C4-2B (cell line): ENCODE data around the gene USP17L18.
"Not testable (repeated sequence)": the region's sequence is repeated elsewhere in the genome, so short reads cannot be mapped to it uniquely, and the experiment has no call there.

Experiments used
- ZFX ChIP-seq: fragments of 450-650 bp; IDR thresholded peaks from 2 replicates; pipeline ENCODE4 v1.6.1; 2017
- TF ChIP-seq, protein P1 (sequence below): fragments of 450-650 bp; conservative IDR thresholded peaks from 2 replicates; pipeline ENCODE4 v1.5.1; 2017; ENCODE audit warnings: mild to moderate bottlenecking

DNA sequence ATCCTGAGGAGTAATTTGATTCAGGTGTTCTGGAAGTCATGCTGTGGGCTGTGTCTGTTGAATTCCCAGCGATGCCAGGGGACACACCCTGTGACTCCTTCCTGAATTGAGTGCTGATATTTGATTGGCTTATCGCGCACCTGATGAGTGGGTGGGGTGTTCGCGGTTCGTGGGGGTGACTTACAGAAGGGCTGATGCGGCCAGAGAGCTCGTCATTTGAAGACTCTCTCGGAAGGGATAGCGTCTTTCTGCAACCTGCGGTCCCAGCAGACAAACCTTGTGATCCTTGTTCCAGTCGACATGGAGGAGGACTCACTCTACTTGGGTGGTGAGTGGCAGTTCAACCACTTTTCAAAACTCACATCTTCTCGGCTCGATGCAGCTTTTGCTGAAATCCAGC, 23.8 kb upstream of the USP17L18 start, which contains the start of gene USP17L13:
- TF ChIP-seq, protein P1, sequence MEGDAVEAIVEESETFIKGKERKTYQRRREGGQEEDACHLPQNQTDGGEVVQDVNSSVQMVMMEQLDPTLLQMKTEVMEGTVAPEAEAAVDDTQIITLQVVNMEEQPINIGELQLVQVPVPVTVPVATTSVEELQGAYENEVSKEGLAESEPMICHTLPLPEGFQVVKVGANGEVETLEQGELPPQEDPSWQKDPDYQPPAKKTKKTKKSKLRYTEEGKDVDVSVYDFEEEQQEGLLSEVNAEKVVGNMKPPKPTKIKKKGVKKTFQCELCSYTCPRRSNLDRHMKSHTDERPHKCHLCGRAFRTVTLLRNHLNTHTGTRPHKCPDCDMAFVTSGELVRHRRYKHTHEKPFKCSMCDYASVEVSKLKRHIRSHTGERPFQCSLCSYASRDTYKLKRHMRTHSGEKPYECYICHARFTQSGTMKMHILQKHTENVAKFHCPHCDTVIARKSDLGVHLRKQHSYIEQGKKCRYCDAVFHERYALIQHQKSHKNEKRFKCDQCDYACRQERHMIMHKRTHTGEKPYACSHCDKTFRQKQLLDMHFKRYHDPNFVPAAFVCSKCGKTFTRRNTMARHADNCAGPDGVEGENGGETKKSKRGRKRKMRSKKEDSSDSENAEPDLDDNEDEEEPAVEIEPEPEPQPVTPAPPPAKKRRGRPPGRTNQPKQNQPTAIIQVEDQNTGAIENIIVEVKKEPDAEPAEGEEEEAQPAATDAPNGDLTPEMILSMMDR = not testable (repeated sequence)
- not testable (repeated sequence) for TF ChIP-seq ZFX
